Neural progenitor cell (in vitro differentiated cells): Measurements from ENCODE around the gene TMEM62.

Experiments used
- EZH2 ChIP-seq: fragments of 200-600 bp; sonication (generic); IDR thresholded peaks from 2 replicates; pipeline ENCODE4 v1.6.1; 2017; ENCODE audit warnings: antibody characterized with exemption, mild to moderate bottlenecking, moderate library complexity
- EZH2phosphoT487 ChIP-seq: fragments of 200-600 bp; sonication (generic); IDR thresholded peaks from 2 replicates; pipeline ENCODE4 v1.6.1; 2017; ENCODE audit warnings: antibody characterized with exemption
- TF ChIP-seq, protein P1 (sequence below): fragments of 200-600 bp; sonication (generic); IDR thresholded peaks from 2 replicates; pipeline ENCODE4 v1.5.1; 2017; ENCODE audit warnings: antibody characterized with exemption, mild to moderate bottlenecking

DNA sequence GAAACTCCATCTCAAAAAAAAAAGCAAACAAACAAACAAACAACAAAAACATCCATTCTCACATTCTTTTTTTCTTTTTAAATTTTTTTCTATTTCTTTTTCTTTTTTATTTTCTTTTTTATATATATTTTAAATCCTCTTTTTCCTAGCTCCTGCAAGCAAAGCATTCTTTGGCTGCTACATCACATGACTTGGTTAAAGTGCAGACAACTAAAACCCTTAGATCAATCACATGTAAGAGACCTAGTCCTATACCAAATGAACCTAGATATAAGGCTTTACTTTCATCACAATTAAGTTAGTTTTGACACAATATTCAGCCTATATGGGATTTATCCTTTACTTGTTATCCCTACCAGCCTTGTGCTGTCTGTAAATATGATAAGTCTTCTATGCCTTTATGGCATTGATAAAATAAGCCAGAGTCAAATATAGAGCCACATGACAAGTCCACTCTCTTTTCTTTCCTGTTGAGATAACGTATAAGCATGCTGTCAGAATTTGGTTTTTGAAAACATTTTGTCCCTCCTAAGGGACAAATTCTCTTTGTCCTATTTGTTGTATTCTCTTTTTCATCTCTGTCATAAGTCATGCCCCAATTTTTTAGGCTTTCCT is 38.9 kb upstream of the TMEM62 start:
- TF ChIP-seq, protein P1, sequence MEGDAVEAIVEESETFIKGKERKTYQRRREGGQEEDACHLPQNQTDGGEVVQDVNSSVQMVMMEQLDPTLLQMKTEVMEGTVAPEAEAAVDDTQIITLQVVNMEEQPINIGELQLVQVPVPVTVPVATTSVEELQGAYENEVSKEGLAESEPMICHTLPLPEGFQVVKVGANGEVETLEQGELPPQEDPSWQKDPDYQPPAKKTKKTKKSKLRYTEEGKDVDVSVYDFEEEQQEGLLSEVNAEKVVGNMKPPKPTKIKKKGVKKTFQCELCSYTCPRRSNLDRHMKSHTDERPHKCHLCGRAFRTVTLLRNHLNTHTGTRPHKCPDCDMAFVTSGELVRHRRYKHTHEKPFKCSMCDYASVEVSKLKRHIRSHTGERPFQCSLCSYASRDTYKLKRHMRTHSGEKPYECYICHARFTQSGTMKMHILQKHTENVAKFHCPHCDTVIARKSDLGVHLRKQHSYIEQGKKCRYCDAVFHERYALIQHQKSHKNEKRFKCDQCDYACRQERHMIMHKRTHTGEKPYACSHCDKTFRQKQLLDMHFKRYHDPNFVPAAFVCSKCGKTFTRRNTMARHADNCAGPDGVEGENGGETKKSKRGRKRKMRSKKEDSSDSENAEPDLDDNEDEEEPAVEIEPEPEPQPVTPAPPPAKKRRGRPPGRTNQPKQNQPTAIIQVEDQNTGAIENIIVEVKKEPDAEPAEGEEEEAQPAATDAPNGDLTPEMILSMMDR, result no peak
- TF ChIP-seq EZH2, result no peak
- no peak for TF ChIP-seq EZH2phosphoT487
